GM23338 (cell line): ENCODE measurements around the gene DOCK7. TPM values are rescaled to one million over a fixed set of nuclear protein-coding genes. Genes with fewer than 3 reads are reported as not detected.
A peak's percentile ranks its signal among the peaks of the same experiment; 100 is the strongest.

ENCODE experiments used
- ATAC-seq: fragments of 200-7000 bp; cut with Tn5 transposase; 3 replicates; pipeline ENCODE4 v1.9.1; 2020
- DNase-seq: peaks from one replicate; pipeline ENCODE4 v3.0.0-alpha.2; 2015; ENCODE audit warnings: low spot score
- H2AFZ ChIP-seq: fragments of 200-600 bp; sonication (generic); 2 replicates; pipeline ENCODE4 v1.8.0; 2016; ENCODE audit warnings: antibody characterized with exemption, mild to moderate bottlenecking, moderate library complexity
- H3F3A ChIP-seq: fragments of 200-600 bp; sonication (generic); replicated peaks from 2 replicates; pipeline ENCODE4 v1.8.0; 2017; ENCODE audit warnings: antibody characterized with exemption, mixed run types, low read depth
- H3K27ac ChIP-seq: fragments of 200-600 bp; sonication (generic); 2 replicates; pipeline ENCODE4 v1.6.1; 2016; ENCODE audit warnings: low read depth
- H3K27me3 ChIP-seq: fragments of 200-600 bp; sonication (generic); 2 replicates; pipeline ENCODE4 v1.8.0; 2016; ENCODE audit warnings: mild to moderate bottlenecking, mixed run types, moderate library complexity; ENCODE audit not compliant: insufficient read depth
- H3K36me3 ChIP-seq: fragments of 200-600 bp; sonication (generic); 2 replicates; pipeline ENCODE4 v1.8.0; 2016; ENCODE audit warnings: mild to moderate bottlenecking; ENCODE audit not compliant: insufficient read depth
- H3K4me1 ChIP-seq: fragments of 200-600 bp; sonication (generic); 2 replicates; pipeline ENCODE4 v1.8.0; 2016; ENCODE audit warnings: mild to moderate bottlenecking, moderate library complexity; ENCODE audit not compliant: insufficient read depth
- H3K4me2 ChIP-seq: fragments of 200-600 bp; sonication (generic); 2 replicates; pipeline ENCODE4 v1.7.1; 2017; ENCODE audit warnings: mixed run types
- H3K4me3 ChIP-seq: fragments of 200-600 bp; sonication (generic); 2 replicates; pipeline ENCODE4 v1.6.1; 2016; ENCODE audit warnings: mixed run types
- H3K79me2 ChIP-seq: fragments of 200-600 bp; sonication (generic); replicated peaks from 2 replicates; pipeline ENCODE4 v1.8.0; 2017; ENCODE audit warnings: mild to moderate bottlenecking; ENCODE audit not compliant: insufficient read depth
- H3K9me2 ChIP-seq: fragments of 200-600 bp; sonication (generic); 2 replicates; pipeline ENCODE4 v1.8.0; 2017; ENCODE audit not compliant: insufficient read depth
- H4K20me1 ChIP-seq: fragments of 200-600 bp; sonication (generic); replicated peaks from 2 replicates; pipeline ENCODE4 v1.8.0; 2017; ENCODE audit warnings: mild to moderate bottlenecking; ENCODE audit not compliant: insufficient read depth
- H3K27ac Mint-ChIP-seq: 2 replicates; pipeline ENCODE4 v1.8.0; 2020; ENCODE audit warnings: inconsistent platforms, mild to moderate bottlenecking, moderate library complexity, mixed read lengths
- H3K27me3 Mint-ChIP-seq: 3 replicates; pipeline ENCODE4 v1.8.0; 2022; ENCODE audit warnings: low read depth, mild to moderate bottlenecking, moderate library complexity, mixed read lengths, inconsistent platforms; ENCODE audit not compliant: insufficient read depth, poor library complexity
- H3K36me3 Mint-ChIP-seq: 3 replicates; pipeline ENCODE4 v1.8.0; 2021; ENCODE audit warnings: low read depth, mild to moderate bottlenecking, inconsistent platforms, moderate library complexity, mixed read lengths
- H3K4me1 Mint-ChIP-seq: 3 replicates; pipeline ENCODE4 v1.8.0; 2020; ENCODE audit warnings: mild to moderate bottlenecking, inconsistent platforms, mixed read lengths
- H3K4me3 Mint-ChIP-seq: 3 replicates; pipeline ENCODE4 v1.8.0; 2021; ENCODE audit warnings: moderate library complexity, mild to moderate bottlenecking, inconsistent platforms, mixed read lengths
- H3K9me3 Mint-ChIP-seq: 3 replicates; pipeline ENCODE4 v1.8.0; 2020; ENCODE audit warnings: moderate library complexity, mild to moderate bottlenecking, inconsistent platforms, mixed read lengths
- CREB1 ChIP-seq: fragments of 250-450 bp; sonication (Bioruptor Pico); IDR thresholded peaks from 2 replicates; pipeline ENCODE4 v1.5.0; 2020; ENCODE audit warnings: low read depth, mild to moderate bottlenecking, moderate library complexity
- ETS1 ChIP-seq: IDR thresholded peaks from 2 replicates; pipeline ENCODE4 v1.6.1; 2016; ENCODE audit warnings: antibody characterized with exemption
- EZH2 ChIP-seq: fragments of 200-600 bp; sonication (generic); IDR thresholded peaks from one replicate; pipeline ENCODE4 v1.8.0; 2017; ENCODE audit warnings: antibody characterized with exemption, mild to moderate bottlenecking, low read depth; ENCODE audit not compliant: unreplicated experiment
- EZH2phosphoT487 ChIP-seq: fragments of 200-600 bp; sonication (generic); IDR thresholded peaks from one replicate; pipeline ENCODE4 v1.8.1; 2018; ENCODE audit warnings: antibody characterized with exemption; ENCODE audit not compliant: unreplicated experiment
- JUNB ChIP-seq: IDR thresholded peaks from one replicate; pipeline ENCODE4 v1.6.1; 2016; ENCODE audit warnings: antibody characterized with exemption; ENCODE audit not compliant: unreplicated experiment
- NANOG ChIP-seq: IDR thresholded peaks from 2 replicates; pipeline ENCODE4 v1.6.1; 2016; ENCODE audit warnings: antibody characterized with exemption, borderline replicate concordance
- POLR2AphosphoS5 ChIP-seq: IDR thresholded peaks from 2 replicates; pipeline ENCODE4 v1.6.1; 2016; ENCODE audit warnings: antibody characterized with exemption, low read depth
- REST ChIP-seq: IDR thresholded peaks from one replicate; pipeline ENCODE4 v1.6.1; 2018; ENCODE audit warnings: antibody characterized with exemption; ENCODE audit not compliant: unreplicated experiment
- STAT1 ChIP-seq: IDR thresholded peaks from one replicate; pipeline ENCODE4 v1.6.1; 2016; ENCODE audit warnings: antibody characterized with exemption; ENCODE audit not compliant: unreplicated experiment
- ZNF114 ChIP-seq: fragments of 250-450 bp; sonication (Bioruptor Pico); IDR thresholded peaks from 2 replicates; pipeline ENCODE4 v1.5.0; 2020; ENCODE audit warnings: mild to moderate bottlenecking, moderate library complexity
- ZNF331 ChIP-seq: fragments of 250-450 bp; sonication (Bioruptor Pico); IDR thresholded peaks from 2 replicates; pipeline ENCODE4 v1.5.0; 2020; ENCODE audit warnings: low read depth, mild to moderate bottlenecking, moderate library complexity
- polyA plus RNA-seq: library from polyadenylated mRNA; unstranded; fragments of >200 nt; fragmentation: Nextera tagmentation; extraction: Ambion mirVana; gene quantifications from 2 replicates; pipeline ENCODE4 v1.2.1, GENCODE V29; 2016
- total RNA-seq: library from RNA; depleted of rRNA; stranded (reverse); fragments of >200 nt; shearing (Covaris generic); gene quantifications from 2 replicates; pipeline ENCODE4 v1.2.3, GENCODE V29; 2014
- TF ChIP-seq, protein P1 (sequence below), 2 experiments: fragments of 200-600 bp in 1 of 2; sonication (generic) in 1 of 2; conservative IDR thresholded peaks; 2 replicates each; pipeline versions ENCODE4 v1.5.1 to v1.6.1; 2016 to 2017; ENCODE audit warnings: antibody characterized with exemption in 2 of 2, low read depth in 2 of 2, mild to moderate bottlenecking in 2 of 2, moderate library complexity in 1 of 2
- TF ChIP-seq, protein P2 (sequence below): fragments of 250-450 bp; sonication (Bioruptor Pico); IDR thresholded peaks from 2 replicates; pipeline ENCODE4 v1.5.0; 2020; ENCODE audit warnings: mild to moderate bottlenecking, moderate library complexity

DOCK7 gene
- total and polyA plus RNA-seq, 2 experiments from 2014 or later, result 20.5 to 37.3 TPM

DNA sequence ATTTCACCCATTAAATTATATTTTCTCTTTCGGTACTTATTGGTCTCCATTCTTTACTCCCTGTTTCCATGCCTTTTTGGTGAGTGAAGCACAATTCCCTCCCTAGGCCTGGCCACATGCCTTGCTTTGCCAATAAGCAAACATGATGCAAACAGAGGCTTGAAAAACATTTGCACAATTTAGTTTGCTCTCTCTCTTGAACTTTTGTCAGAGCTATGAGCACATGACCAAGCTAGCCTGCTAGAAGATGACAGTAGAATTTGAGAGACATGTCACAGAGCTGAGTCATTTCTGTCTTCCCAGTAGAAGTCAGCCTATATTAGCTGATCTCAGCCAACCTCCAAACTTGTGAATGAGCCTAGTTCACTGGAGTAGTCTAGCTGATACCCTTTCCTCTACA lies 66.3 kb downstream of the DOCK7 start:
- H3F3A ChIP-seq, result no peaks in the 10 kb centered on the region
- no peaks in the 10 kb centered on the region for H3K27me3 ChIP-seq
- H3K9me2 ChIP-seq, result no peaks in the 10 kb centered on the region
- DNase-seq, result no peak
- H3K79me2 ChIP-seq, result no peaks in the 10 kb centered on the region
- H3K36me3 ChIP-seq, result no peaks in the 10 kb centered on the region
- Mint-ChIP-seq H3K4me1 (peaks cover 9% of the 10 kb centered on the region; the same call in 2 of the 3 replicates), H3K9me3 (no peaks in the 10 kb centered on the region), H3K36me3 (no peaks in the 10 kb centered on the region), H3K27me3 (no peaks in the 10 kb centered on the region), H3K27ac (peak overlapping the region; percentile 63; the same call in 1 of the 2 replicates), H3K4me3 (no peak overlapping the region)
- no peaks in the 10 kb centered on the region; the same call in 1 of the 2 replicates for H4K20me1 ChIP-seq
- H3K27ac ChIP-seq, result no peak overlapping the region
- no peaks in the 10 kb centered on the region for H3K4me1 ChIP-seq
- H3K4me2 ChIP-seq, result no peak overlapping the region
- H3K4me3 ChIP-seq, result no peak overlapping the region
- TF ChIP-seq ZNF114 (CRISPR knock-in tag), result no peak
- no peak for TF ChIP-seq EZH2phosphoT487
- TF ChIP-seq REST, result no peak
- TF ChIP-seq NANOG, result no peak
- no peak for TF ChIP-seq STAT1
- TF ChIP-seq POLR2AphosphoS5, result no peak
- TF ChIP-seq ETS1, result no peak
- TF ChIP-seq JUNB, result no peak
- TF ChIP-seq, protein P1, sequence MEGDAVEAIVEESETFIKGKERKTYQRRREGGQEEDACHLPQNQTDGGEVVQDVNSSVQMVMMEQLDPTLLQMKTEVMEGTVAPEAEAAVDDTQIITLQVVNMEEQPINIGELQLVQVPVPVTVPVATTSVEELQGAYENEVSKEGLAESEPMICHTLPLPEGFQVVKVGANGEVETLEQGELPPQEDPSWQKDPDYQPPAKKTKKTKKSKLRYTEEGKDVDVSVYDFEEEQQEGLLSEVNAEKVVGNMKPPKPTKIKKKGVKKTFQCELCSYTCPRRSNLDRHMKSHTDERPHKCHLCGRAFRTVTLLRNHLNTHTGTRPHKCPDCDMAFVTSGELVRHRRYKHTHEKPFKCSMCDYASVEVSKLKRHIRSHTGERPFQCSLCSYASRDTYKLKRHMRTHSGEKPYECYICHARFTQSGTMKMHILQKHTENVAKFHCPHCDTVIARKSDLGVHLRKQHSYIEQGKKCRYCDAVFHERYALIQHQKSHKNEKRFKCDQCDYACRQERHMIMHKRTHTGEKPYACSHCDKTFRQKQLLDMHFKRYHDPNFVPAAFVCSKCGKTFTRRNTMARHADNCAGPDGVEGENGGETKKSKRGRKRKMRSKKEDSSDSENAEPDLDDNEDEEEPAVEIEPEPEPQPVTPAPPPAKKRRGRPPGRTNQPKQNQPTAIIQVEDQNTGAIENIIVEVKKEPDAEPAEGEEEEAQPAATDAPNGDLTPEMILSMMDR (conservative IDR thresholded peaks at IDR 0.05; ENCODE audit: low read depth in 2 of 2), result no peak
- TF ChIP-seq EZH2, result no peak
- TF ChIP-seq, protein P2, sequence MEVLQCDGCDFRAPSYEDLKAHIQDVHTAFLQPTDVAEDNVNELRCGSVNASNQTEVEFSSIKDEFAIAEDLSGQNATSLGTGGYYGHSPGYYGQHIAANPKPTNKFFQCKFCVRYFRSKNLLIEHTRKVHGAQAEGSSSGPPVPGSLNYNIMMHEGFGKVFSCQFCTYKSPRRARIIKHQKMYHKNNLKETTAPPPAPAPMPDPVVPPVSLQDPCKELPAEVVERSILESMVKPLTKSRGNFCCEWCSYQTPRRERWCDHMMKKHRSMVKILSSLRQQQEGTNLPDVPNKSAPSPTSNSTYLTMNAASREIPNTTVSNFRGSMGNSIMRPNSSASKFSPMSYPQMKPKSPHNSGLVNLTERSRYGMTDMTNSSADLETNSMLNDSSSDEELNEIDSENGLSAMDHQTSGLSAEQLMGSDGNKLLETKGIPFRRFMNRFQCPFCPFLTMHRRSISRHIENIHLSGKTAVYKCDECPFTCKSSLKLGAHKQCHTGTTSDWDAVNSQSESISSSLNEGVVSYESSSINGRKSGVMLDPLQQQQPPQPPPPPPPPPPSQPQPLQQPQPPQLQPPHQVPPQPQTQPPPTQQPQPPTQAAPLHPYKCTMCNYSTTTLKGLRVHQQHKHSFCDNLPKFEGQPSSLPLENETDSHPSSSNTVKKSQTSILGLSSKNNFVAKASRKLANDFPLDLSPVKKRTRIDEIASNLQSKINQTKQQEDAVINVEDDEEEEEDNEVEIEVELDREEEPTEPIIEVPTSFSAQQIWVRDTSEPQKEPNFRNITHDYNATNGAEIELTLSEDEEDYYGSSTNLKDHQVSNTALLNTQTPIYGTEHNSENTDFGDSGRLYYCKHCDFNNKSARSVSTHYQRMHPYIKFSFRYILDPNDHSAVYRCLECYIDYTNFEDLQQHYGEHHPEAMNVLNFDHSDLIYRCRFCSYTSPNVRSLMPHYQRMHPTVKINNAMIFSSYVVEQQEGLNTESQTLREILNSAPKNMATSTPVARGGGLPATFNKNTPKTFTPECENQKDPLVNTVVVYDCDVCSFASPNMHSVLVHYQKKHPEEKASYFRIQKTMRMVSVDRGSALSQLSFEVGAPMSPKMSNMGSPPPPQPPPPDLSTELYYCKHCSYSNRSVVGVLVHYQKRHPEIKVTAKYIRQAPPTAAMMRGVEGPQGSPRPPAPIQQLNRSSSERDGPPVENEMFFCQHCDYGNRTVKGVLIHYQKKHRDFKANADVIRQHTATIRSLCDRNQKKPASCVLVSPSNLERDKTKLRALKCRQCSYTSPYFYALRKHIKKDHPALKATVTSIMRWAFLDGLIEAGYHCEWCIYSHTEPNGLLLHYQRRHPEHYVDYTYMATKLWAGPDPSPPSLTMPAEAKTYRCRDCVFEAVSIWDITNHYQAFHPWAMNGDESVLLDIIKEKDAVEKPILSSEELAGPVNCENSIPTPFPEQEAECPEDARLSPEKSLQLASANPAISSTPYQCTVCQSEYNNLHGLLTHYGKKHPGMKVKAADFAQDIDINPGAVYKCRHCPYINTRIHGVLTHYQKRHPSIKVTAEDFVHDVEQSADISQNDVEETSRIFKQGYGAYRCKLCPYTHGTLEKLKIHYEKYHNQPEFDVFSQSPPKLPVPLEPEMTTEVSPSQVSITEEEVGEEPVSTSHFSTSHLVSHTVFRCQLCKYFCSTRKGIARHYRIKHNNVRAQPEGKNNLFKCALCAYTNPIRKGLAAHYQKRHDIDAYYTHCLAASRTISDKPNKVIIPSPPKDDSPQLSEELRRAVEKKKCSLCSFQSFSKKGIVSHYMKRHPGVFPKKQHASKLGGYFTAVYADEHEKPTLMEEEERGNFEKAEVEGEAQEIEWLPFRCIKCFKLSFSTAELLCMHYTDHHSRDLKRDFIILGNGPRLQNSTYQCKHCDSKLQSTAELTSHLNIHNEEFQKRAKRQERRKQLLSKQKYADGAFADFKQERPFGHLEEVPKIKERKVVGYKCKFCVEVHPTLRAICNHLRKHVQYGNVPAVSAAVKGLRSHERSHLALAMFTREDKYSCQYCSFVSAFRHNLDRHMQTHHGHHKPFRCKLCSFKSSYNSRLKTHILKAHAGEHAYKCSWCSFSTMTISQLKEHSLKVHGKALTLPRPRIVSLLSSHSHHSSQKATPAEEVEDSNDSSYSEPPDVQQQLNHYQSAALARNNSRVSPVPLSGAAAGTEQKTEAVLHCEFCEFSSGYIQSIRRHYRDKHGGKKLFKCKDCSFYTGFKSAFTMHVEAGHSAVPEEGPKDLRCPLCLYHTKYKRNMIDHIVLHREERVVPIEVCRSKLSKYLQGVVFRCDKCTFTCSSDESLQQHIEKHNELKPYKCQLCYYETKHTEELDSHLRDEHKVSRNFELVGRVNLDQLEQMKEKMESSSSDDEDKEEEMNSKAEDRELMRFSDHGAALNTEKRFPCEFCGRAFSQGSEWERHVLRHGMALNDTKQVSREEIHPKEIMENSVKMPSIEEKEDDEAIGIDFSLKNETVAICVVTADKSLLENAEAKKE (CRISPR knock-in tag), result no peak
- TF ChIP-seq ZNF331 (CRISPR knock-in tag), result no peak
- no peak for TF ChIP-seq CREB1 (CRISPR knock-in tag)
- H2AFZ ChIP-seq, result no peak overlapping the region
- no peak for ATAC-seq
